PC-9 (cell line): Measurements from ENCODE around the gene PRKCI. TPM values are rescaled to one million over a fixed set of nuclear protein-coding genes. Genes with fewer than 3 reads are reported as not detected.

ENCODE experiments used
- BruUV-seq: library from RNA; stranded (reverse); fragments of 400-500 nt; replicated peaks from 2 replicates; lab custom pipeline; 2021; lab: Mats Ljungman, UMichigan
- CTCF ChIA-PET: fragments of 300-600 bp; sonication (Branson Sonifier 250); formaldehyde crosslinking; loops from one replicate; lab custom pipeline; 2022; ENCODE audit warnings: antibody characterized with exemption; lab: Charles Lee
- POLR2A ChIA-PET: fragments of 300-600 bp; sonication (Branson Sonifier 250); formaldehyde crosslinking; loops from one replicate; lab custom pipeline; 2022; ENCODE audit warnings: antibody characterized with exemption; ENCODE audit not compliant: unreplicated experiment; lab: Charles Lee
- DNase-seq, 2 experiments: peaks; one replicate each; pipeline versions ENCODE4 v3.0.0 to v3.0.0-alpha.2; 2015 to 2022; ENCODE audit warnings: mixed read lengths in 1 of 2
- H2AFZ ChIP-seq: fragments of 200-600 bp; sonication (generic); 2 replicates; pipeline ENCODE4 v1.8.1; 2017; ENCODE audit warnings: antibody characterized with exemption
- H3F3A ChIP-seq: fragments of 200-600 bp; sonication (generic); 2 replicates; pipeline ENCODE4 v1.8.1; 2017; ENCODE audit warnings: antibody characterized with exemption, mild to moderate bottlenecking, low read depth; ENCODE audit not compliant: insufficient read depth
- H3K27ac ChIP-seq: fragments of 200-600 bp; sonication (generic); 2 replicates; pipeline ENCODE4 v1.6.1; 2016; ENCODE audit warnings: mixed run types
- H3K27me3 ChIP-seq: fragments of 200-600 bp; sonication (generic); 2 replicates; pipeline ENCODE4 v1.6.1; 2016; ENCODE audit warnings: low read depth, mixed run types; ENCODE audit not compliant: insufficient read depth
- H3K36me3 ChIP-seq: fragments of 200-600 bp; sonication (generic); 2 replicates; pipeline ENCODE4 v1.6.1; 2016; ENCODE audit warnings: low read depth, mixed run types
- H3K4me1 ChIP-seq: fragments of 200-600 bp; sonication (generic); replicated peaks from 2 replicates; pipeline ENCODE4 v1.6.1; 2016; ENCODE audit warnings: mixed run types; ENCODE audit not compliant: insufficient read depth
- H3K4me2 ChIP-seq: fragments of 200-600 bp; sonication (generic); 2 replicates; pipeline ENCODE4 v1.6.1; 2017; ENCODE audit warnings: mixed run types
- H3K4me3 ChIP-seq: fragments of 200-600 bp; sonication (generic); 2 replicates; pipeline ENCODE4 v1.6.1; 2016; ENCODE audit warnings: mixed run types
- H3K79me2 ChIP-seq: fragments of 200-600 bp; sonication (generic); 2 replicates; pipeline ENCODE4 v1.6.1; 2017; ENCODE audit warnings: low read depth, mixed run types
- H3K9me2 ChIP-seq: fragments of 200-600 bp; sonication (generic); 2 replicates; pipeline ENCODE4 v1.8.1; 2017; ENCODE audit warnings: mild to moderate bottlenecking; ENCODE audit not compliant: insufficient read depth
- H3K9me3 ChIP-seq: fragments of 200-600 bp; sonication (generic); 2 replicates; pipeline ENCODE4 v1.8.1; 2016; ENCODE audit warnings: low read depth; ENCODE audit not compliant: insufficient read depth
- H4K20me1 ChIP-seq: fragments of 200-600 bp; sonication (generic); 2 replicates; pipeline ENCODE4 v1.8.1; 2017; ENCODE audit not compliant: insufficient read depth
- CTCF ChIP-seq: fragments of 200-600 bp; sonication (generic); conservative IDR thresholded peaks from 2 replicates; pipeline ENCODE4 v1.6.1; 2017; ENCODE audit warnings: mixed run types, antibody characterized with exemption, mild to moderate bottlenecking, moderate library complexity
- EZH2 ChIP-seq: fragments of 200-600 bp; sonication (generic); IDR thresholded peaks from 2 replicates; pipeline ENCODE4 v1.8.0; 2017; ENCODE audit warnings: antibody characterized with exemption, low read depth
- intact Hi-C: fragments of 100-400 bp; cut with micrococcal nuclease; formaldehyde crosslinking; loops from one replicate; pipeline ENCODE4 v1.10.0; 2022; ENCODE audit not compliant: unreplicated experiment
- total RNA-seq: library from RNA; stranded (reverse); gene quantifications from 2 replicates; pipeline ENCODE4 v1.2.3, GENCODE V29; 2021

The PRKCI gene
- total RNA-seq, 1 experiment from 2014 or later = 104 TPM

GRCh38 chr3:170277833-170278580, 55.8 kb downstream of the PRKCI start:
- TF ChIP-seq EZH2 = no peak
- no peak for TF ChIP-seq CTCF
- intact Hi-C loops = no loop called here
- H3K27me3 ChIP-seq = no peaks in the 10 kb centered on the region
- no peak for DNase-seq
- H3K79me2 ChIP-seq = no peaks in the 10 kb centered on the region
- ChIA-PET POLR2A (no interaction called here), CTCF (no interaction called here)
- peaks cover 6% of the 10 kb centered on the region; the same call in 1 of the 2 replicates for H3F3A ChIP-seq
- no peak overlapping the region for H2AFZ ChIP-seq
- H3K9me3 ChIP-seq = no peaks in the 10 kb centered on the region
- no peaks in the 10 kb centered on the region for H3K9me2 ChIP-seq
- H3K36me3 ChIP-seq = peaks cover 44% of the 10 kb centered on the region
- no TSS peak for BruUV-seq
- H3K4me1 ChIP-seq = no peaks in the 10 kb centered on the region
- H3K4me3 ChIP-seq = no peak overlapping the region
- no peaks in the 10 kb centered on the region for H4K20me1 ChIP-seq
- H3K4me2 ChIP-seq = no peak overlapping the region
- H3K27ac ChIP-seq = no peak overlapping the region

- CTCF ChIA-PET = no interaction called here
- peaks cover 42% of the 10 kb centered on the region for H3K36me3 ChIP-seq
Observed at GRCh38 chr3:170278627-170279026, 56.4 kb downstream of the PRKCI start.

GRCh38 chr3:170290194-170290593, 68.0 kb downstream of the PRKCI start:
- DNase-seq = no peak
- H3K27me3 ChIP-seq = no peaks in the 10 kb centered on the region
- TF ChIP-seq EZH2 (no peak), CTCF (no peak)
- ChIA-PET CTCF (no interaction called here), POLR2A (interaction anchor here (0.7 kb wide), 1 partner anchor 201 kb away, joined by 3 read pairs; no protein-coding TSS in a partner anchor)
- H3K4me1 ChIP-seq = no peaks in the 10 kb centered on the region
- H3K79me2 ChIP-seq = no peaks in the 10 kb centered on the region
- no peak overlapping the region for H2AFZ ChIP-seq
- H4K20me1 ChIP-seq = no peaks in the 10 kb centered on the region
- H3K27ac ChIP-seq = no peak overlapping the region
- BruUV-seq = no TSS peak
- intact Hi-C loops = loop anchor here (5.0 kb wide), 1 partner anchor 82 kb away; no protein-coding TSS in a partner anchor
- peaks cover 16% of the 10 kb centered on the region for H3K36me3 ChIP-seq
- H3K9me3 ChIP-seq = no peaks in the 10 kb centered on the region
- H3K4me2 ChIP-seq = no peak overlapping the region
- H3K9me2 ChIP-seq = no peaks in the 10 kb centered on the region
- H3K4me3 ChIP-seq = no peak overlapping the region
- peaks cover 2% of the 10 kb centered on the region for H3F3A ChIP-seq

More at GRCh38 chr3:170278627-170279026, 56.4 kb downstream of the PRKCI start:
- Histone ChIP-seq H2AFZ (no peak overlapping the region), H3K27ac (no peak overlapping the region), H3K4me3 (no peak overlapping the region), H3K4me1 (no peaks in the 10 kb centered on the region), H3F3A (peaks cover 12% of the 10 kb centered on the region), H3K79me2 (no peaks in the 10 kb centered on the region), H3K9me3 (no peaks in the 10 kb centered on the region), H3K9me2 (no peaks in the 10 kb centered on the region), H4K20me1 (no peaks in the 10 kb centered on the region), H3K27me3 (no peaks in the 10 kb centered on the region), H3K4me2 (no peak overlapping the region)
- TF ChIP-seq CTCF (no peak), EZH2 (no peak)
- intact Hi-C loops = no loop called here
- no peak for DNase-seq
- POLR2A ChIA-PET = no interaction called here
- BruUV-seq = no TSS peak
